ENCODE results near the gene HCFC1. TPM values are rescaled to one million over a fixed set of nuclear protein-coding genes. Genes with fewer than 3 reads are reported as not detected.

HCFC1 gene
- total RNA-seq, 6 experiments from 2014 or later, result 15.2 to 32.5 (median 19.7) TPM

- DNase-seq (no peak), ATAC-seq (no peak)
- Histone ChIP-seq H3K36me3 (peaks cover 0 to 5% (median 0%) of the 10 kb centered on the region in 4 donors), H3K4me1 (peaks cover 0 to 2% (median 0%) of the 10 kb centered on the region in 4 donors), H3K27ac (peak overlapping the region; percentile 21 to 84 (median 57)), H3K9me3 (no peaks in the 10 kb centered on the region), H3K4me3 (peak overlapping the region; percentile 47 to 59 (median 48)), H3K27me3 (no peaks in the 10 kb centered on the region)
- intact Hi-C loops (cut with DNase I), result no loop called here
- no peak for TF ChIP-seq POLR2A (IDR thresholded peaks at IDR 0.05)
- no peak for TF ChIP-seq CTCF (IDR thresholded peaks at IDR 0.05)
- 38% methylated on average over 12 of the region's 45 CpGs for whole genome bisulfite sequencing (ENCODE audit: insufficient coverage, low coverage, low lambda C conversion rate, missing lambda C conversion rate)
These were observed 47.5 kb upstream of the HCFC1 start for GRCh38 chrX:154019061-154019621.

GRCh38 chrX:154018518-154019060, 47.0 kb upstream of the HCFC1 start:
- Histone ChIP-seq H3K36me3 (peaks cover 0 to 5% (median 0%) of the 10 kb centered on the region in 4 donors), H3K9me3 (no peaks in the 10 kb centered on the region), H3K27me3 (no peaks in the 10 kb centered on the region), H3K27ac (peak overlapping the region in 1 of 3 donors; percentile 57), H3K4me3 (peak overlapping the region; percentile 47 to 59 (median 48)), H3K4me1 (peaks cover 0 to 2% (median 0%) of the 10 kb centered on the region in 4 donors)
- no peak for TF ChIP-seq POLR2A (IDR thresholded peaks at IDR 0.05)
- no peak for TF ChIP-seq CTCF (IDR thresholded peaks at IDR 0.05)
- no peak for DNase-seq
- intact Hi-C loops (cut with DNase I), result no loop called here
- 58% methylated on average over 2 of the region's 15 CpGs for WGBS (ENCODE audit: insufficient coverage, low coverage, low lambda C conversion rate, missing lambda C conversion rate)
- ATAC-seq, result no peak

- ATAC-seq, result no peak
- DNase-seq, result no peak
- Histone ChIP-seq H3K27ac (no peak overlapping the region), H3K4me3 (no peak overlapping the region), H3K36me3 (peaks cover 0 to 5% (median 0%) of the 10 kb centered on the region in 4 donors), H3K9me3 (no peaks in the 10 kb centered on the region), H3K27me3 (no peaks in the 10 kb centered on the region), H3K4me1 (no peaks in the 10 kb centered on the region)
- WGBS (ENCODE audit: insufficient coverage, low coverage, low lambda C conversion rate, missing lambda C conversion rate), result 76% methylated on average over 5 of the region's 26 CpGs
- intact Hi-C loops (cut with DNase I), result no loop called here
- TF ChIP-seq CTCF (IDR thresholded peaks at IDR 0.05) (no peak), POLR2A (IDR thresholded peaks at IDR 0.05) (no peak)
These were observed 46.3 kb upstream of the HCFC1 start for GRCh38 chrX:154017766-154018517.

- 80% methylated on average over 4 of the region's 24 CpGs for WGBS (ENCODE audit: insufficient coverage, low coverage, low lambda C conversion rate, missing lambda C conversion rate)
- ATAC-seq, result no peak
These were observed 44.9 kb upstream of the HCFC1 start for GRCh38 chrX:154016366-154017076.

More at GRCh38 chrX:154016366-154017076, 44.9 kb upstream of the HCFC1 start:
- Histone ChIP-seq H3K4me3 (no peak overlapping the region), H3K27ac (no peak overlapping the region), H3K36me3 (peaks cover 0 to 5% (median 0%) of the 10 kb centered on the region in 4 donors), H3K27me3 (no peaks in the 10 kb centered on the region), H3K9me3 (no peaks in the 10 kb centered on the region), H3K4me1 (no peaks in the 10 kb centered on the region)
- intact Hi-C loops (cut with DNase I), result no loop called here
- TF ChIP-seq CTCF (IDR thresholded peaks at IDR 0.05), result no peak
- no peak for TF ChIP-seq POLR2A (IDR thresholded peaks at IDR 0.05)
- no peak for DNase-seq

Measured in right lobe of liver (tissue), 6 donors.